ENCODE results near the gene CCDC149.
"Not testable (repeated sequence)": the region's sequence is repeated elsewhere in the genome, so short reads cannot be mapped to it uniquely, and the experiment has no call there.

CCDC149 gene

GRCh38 chr4:24917076-24917856 is 4.4 kb upstream of the CCDC149 start:
- DNase-seq (ENCODE audit: low read depth in 2 of 2): no peak

DNA sequence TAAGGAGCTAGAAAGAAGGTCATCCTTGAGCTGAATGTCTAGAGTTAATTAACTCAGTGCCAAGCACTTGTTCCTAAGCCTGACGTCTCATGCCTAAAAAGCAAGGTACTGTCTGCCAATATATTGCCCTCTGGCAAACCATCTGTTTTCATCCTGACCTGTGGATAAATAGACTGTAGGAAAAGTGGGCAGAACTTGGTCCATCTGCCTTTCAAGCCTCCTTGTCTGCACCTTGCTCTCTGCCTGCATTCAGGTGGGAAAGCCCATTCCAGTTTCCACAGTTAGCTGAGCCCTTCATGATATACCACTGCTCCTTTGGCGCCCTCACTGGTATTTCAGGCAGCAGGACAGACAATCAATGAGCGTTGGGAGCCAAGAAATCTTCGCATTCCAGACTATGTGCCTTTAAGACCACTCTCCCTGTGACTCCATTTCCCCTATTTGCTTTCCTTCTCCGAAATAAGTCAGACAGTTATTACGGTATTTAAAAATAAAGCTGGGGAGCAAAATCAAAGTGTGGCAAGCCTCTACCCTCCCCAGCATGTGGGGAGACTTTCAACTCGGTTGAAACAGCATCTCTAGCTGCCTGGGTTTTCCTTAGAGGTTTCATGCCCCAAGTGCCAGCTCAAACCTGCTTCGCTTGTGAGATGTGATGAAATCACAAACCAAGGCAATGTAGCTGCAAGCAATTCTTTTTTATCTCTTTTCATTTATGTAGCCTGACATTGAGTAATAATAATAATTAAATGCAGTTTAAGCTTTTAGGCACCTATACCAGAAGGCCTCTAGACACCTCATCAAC is 2.5 kb upstream of the CCDC149 start:
- no peak for DNase-seq (ENCODE audit: low read depth in 2 of 2)

- no peak for DNase-seq (ENCODE audit: low read depth in 2 of 2)
These were observed 1.6 kb upstream of the CCDC149 start for GRCh38 chr4:24914460-24914859.

DNA sequence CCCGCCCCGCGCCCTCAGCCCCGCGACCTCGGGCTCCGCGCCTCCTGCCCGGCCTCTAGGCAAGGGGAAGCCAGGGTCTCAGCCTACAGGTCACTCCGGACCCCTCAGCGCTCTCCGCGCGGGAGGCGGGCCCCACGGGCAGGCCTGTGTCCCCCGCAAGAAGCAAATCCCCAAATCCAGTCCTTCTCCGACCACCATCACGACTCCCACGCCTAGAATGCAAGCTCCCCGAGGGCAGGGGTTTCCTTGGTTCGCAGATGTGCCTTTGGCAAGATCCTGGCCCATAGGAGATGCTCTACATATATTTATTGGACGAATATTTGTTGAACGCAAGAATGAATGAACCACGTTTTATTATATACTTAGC is 260 bp upstream of the CCDC149 start:
- DNase-seq (ENCODE audit: low read depth in 2 of 2): no peak

GRCh38 chr4:24910499-24910898 is 2.3 kb downstream of the CCDC149 start:
- no peak for DNase-seq (ENCODE audit: low read depth in 2 of 2)

DNA sequence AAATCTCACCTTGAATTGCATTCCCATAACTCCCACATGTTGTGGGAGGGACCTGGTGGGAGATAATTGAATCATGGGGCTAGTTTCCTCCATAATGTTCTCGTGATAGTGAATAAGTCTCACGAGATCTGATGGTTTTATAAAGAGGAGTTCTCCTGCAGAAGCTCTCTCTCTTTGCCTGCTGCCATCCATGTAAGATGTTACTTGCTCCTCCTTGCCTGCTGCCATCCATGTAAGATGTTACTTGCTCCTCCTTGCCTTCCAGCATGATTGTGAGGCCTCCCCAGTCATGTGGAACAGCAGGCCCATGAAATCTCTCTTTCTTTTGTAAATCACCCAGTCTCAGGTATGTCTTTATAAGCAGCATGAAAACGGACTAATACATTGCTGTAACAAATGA is 3.2 kb downstream of the CCDC149 start:
- DNase-seq (ENCODE audit: low read depth in 2 of 2): not testable (repeated sequence)

GRCh38 chr4:24897639-24898038 is 15.2 kb downstream of the CCDC149 start:
- no peak for DNase-seq (ENCODE audit: low read depth in 2 of 2)

GRCh38 chr4:24896977-24897376 is 15.9 kb downstream of the CCDC149 start:
- no peak for DNase-seq (ENCODE audit: low read depth in 2 of 2)

GRCh38 chr4:24896056-24896455 is 16.8 kb downstream of the CCDC149 start:
- DNase-seq (ENCODE audit: low read depth in 2 of 2): no peak

- DNase-seq (ENCODE audit: low read depth in 2 of 2): no peak
These were observed 17.4 kb downstream of the CCDC149 start for GRCh38 chr4:24895461-24895860.

- no peak for DNase-seq (ENCODE audit: low read depth in 2 of 2)
These were observed 18.0 kb downstream of the CCDC149 start for GRCh38 chr4:24894846-24895245.

- DNase-seq (ENCODE audit: low read depth in 2 of 2): no peak
These were observed 18.6 kb downstream of the CCDC149 start for GRCh38 chr4:24894243-24894642.

- DNase-seq (ENCODE audit: low read depth in 2 of 2): no peak
These were observed 20.1 kb downstream of the CCDC149 start for GRCh38 chr4:24892778-24893177.

DNA sequence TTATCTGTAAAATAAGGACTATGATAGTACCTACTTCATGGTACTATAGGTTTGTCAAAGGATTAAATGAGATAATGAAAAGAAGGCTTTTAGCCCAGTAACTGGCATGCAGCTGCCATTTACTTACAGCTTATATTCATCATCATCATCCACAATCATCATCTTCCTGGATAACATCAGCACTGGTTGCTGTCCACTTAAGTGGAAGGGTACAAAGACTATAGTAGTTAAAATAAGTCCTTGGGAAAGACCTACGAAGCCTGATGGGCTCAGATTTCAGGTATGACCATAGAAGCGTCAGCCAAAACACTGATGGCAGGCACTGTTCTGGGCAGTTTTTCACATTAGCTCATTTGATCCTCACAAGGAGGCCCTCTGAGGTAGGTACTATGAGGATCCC is 20.6 kb downstream of the CCDC149 start:
- DNase-seq (ENCODE audit: low read depth in 2 of 2): no peak

DNA sequence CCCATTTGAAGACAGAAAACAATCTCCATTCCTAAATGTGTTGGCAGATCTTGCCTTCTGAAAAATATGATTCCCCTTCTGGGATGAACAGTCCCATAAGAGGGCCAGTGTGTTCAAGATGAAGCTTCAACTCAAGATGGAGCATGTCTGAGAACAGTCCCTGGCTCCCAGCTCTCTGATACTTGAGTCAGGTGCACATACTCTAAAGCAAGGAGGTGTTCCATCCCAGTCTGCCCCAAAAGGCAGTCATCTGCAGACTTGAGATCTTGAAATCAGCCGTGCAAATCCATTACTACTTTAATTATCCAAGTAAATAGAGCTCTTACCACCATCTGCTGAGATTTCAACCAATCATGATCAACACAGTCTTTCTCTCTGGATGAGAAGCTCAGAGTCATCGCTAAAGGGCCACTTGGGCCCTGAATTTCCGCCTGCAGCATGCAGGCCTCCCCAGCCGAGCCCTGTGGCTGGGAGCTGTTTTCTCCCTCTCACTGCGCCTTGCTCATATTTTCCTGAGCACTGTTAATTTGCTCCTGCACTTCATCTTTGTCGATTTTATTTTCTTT is 22.2 kb downstream of the CCDC149 start:
- DNase-seq (ENCODE audit: low read depth in 2 of 2): no peak

- peak in 1 of 2 experiments; percentile 11 for DNase-seq (ENCODE audit: low read depth in 2 of 2)
These were observed 22.9 kb downstream of the CCDC149 start for GRCh38 chr4:24889991-24890390.

DNA sequence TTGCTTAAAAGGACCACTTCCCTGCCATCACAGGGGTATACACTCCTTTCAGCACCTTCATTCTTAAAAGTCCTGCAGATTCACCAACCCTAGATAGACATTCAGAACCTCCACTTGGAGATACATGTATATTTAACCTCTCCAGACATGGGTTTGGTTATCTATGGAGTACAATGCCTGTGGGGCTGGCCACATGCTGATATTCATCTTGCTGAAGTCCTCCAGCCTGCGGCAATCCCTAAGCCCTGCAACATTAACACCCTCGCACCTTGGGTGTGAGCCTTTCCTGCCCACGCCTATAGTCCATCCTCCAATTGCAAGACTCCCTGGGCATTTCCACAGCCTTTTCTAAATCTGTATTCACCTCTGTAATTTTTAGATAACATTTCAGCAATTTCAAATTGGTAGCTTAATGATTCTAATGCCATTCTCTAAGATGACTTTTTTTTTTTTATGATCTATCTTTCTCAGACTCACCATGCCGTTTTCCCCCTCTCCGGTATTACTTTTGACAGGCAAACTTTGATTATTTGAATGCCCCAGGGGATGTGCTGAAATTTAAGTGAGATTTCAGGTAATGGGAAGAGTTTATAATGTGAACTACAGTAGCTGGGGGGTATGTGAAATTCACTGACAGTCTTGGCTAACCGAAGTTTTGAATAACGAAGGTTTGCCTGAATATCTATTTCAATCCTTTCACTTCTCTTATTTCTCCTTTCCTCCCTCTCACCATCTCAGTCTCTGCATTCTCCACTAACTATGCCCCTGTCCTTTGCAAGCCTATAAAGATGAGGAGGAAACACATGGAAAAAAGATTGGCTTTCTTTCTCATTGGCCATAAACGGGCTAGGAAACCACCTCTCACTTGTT is 24.1 kb downstream of the CCDC149 start:
- no peak for DNase-seq (ENCODE audit: low read depth in 2 of 2)

- DNase-seq (ENCODE audit: low read depth in 2 of 2): no peak
These were observed 24.9 kb downstream of the CCDC149 start for GRCh38 chr4:24887881-24888430.

GRCh38 chr4:24886596-24886995 is 26.2 kb downstream of the CCDC149 start:
- no peak for DNase-seq (ENCODE audit: low read depth in 2 of 2)

DNA sequence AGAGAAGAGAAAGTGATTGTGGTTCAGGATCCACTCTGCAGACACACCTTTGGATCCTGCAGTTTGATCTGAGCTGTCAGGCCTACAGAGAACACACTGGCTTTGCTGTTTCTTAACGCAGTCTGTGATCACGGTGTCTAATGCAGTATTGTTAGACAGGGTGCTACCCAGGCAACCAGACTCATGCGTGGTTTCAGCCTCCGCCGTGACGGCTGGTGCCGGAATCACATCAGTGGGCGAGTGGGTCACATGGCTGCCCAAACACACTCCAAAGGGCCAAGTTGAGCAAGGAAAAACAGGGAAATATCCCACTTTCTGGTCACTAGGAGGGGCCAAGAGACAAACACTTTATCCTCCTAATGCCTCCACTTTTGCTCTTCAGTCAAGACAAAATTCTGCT is 27.5 kb downstream of the CCDC149 start:
- no peak for DNase-seq (ENCODE audit: low read depth in 2 of 2)

GRCh38 chr4:24884902-24885301 is 27.9 kb downstream of the CCDC149 start:
- DNase-seq (ENCODE audit: low read depth in 2 of 2): no peak
